ENCODE results near the gene GNA14. TPM values are rescaled to one million over a fixed set of nuclear protein-coding genes. Genes with fewer than 3 reads are reported as not detected.
"Not testable (repeated sequence)": the region's sequence is repeated elsewhere in the genome, so short reads cannot be mapped to it uniquely, and the experiment has no call there.

GNA14 gene
- total RNA-seq, 2 donors from 2014 or later = 1.6 to 5.3 TPM

- no peaks in the 10 kb centered on the region for H3K9me3 ChIP-seq
- no peak overlapping the region for H3K4me3 ChIP-seq
- H3K4me1 ChIP-seq = no peaks in the 10 kb centered on the region
- intact Hi-C loops (cut with DNase I) = no loop called here
- TF ChIP-seq POLR2A (IDR thresholded peaks at IDR 0.05) = no peak
- TF ChIP-seq CTCF (IDR thresholded peaks at IDR 0.05) = no peak
- DNase-seq (no peak), ATAC-seq (no peak)
- 69 to 71% methylated on average over 5 of the region's 5 CpGs for WGBS, 2 donors
- no peaks in the 10 kb centered on the region for H3K27me3 ChIP-seq
- no peaks in the 10 kb centered on the region for H3K36me3 ChIP-seq (replicated peaks in 1 of 2; ENCODE audit: insufficient read depth in 1 of 2, low read depth in 2 of 2)
- H3K27ac ChIP-seq = no peak overlapping the region
These were observed 230.6 kb downstream of the GNA14 start for GRCh38 chr9:77417566-77417965.

GRCh38 chr9:77408521-77408920 lies 239.6 kb downstream of the GNA14 start:
- H3K27me3 ChIP-seq; H3K9me3 ChIP-seq; H3K4me3 ChIP-seq; H3K27ac ChIP-seq; intact Hi-C loops (cut with DNase I); DNase-seq; ATAC-seq; H3K36me3 ChIP-seq (replicated peaks in 1 of 2; ENCODE audit: insufficient read depth in 1 of 2, low read depth in 2 of 2); H3K4me1 ChIP-seq: not testable (repeated sequence)
- WGBS, 2 donors = 89 to 95% methylated on average over 3 to 9 of the region's 9 CpGs

GRCh38 chr9:77403239-77403638 lies 244.9 kb downstream of the GNA14 start:
- no peak for ATAC-seq
- 81 to 85% methylated on average over 4 of the region's 4 CpGs for WGBS, 2 donors
- no peak for DNase-seq
- TF ChIP-seq POLR2A (IDR thresholded peaks at IDR 0.05) = no peak
- TF ChIP-seq CTCF (IDR thresholded peaks at IDR 0.05) = no peak
- intact Hi-C loops (cut with DNase I) = no loop called here
- Histone ChIP-seq H3K27ac (no peak overlapping the region), H3K36me3 (replicated peaks in 1 of 2; ENCODE audit: insufficient read depth in 1 of 2, low read depth in 2 of 2) (no peaks in the 10 kb centered on the region), H3K4me3 (no peak overlapping the region), H3K27me3 (no peaks in the 10 kb centered on the region), H3K9me3 (no peaks in the 10 kb centered on the region), H3K4me1 (no peaks in the 10 kb centered on the region)

GRCh38 chr9:77402286-77402685 lies 245.8 kb downstream of the GNA14 start:
- 80 to 94% methylated on average over 2 of the region's 2 CpGs for WGBS, 2 donors
- H3K27me3 ChIP-seq = no peaks in the 10 kb centered on the region
- no peak overlapping the region for H3K27ac ChIP-seq
- DNase-seq (no peak), ATAC-seq (no peak)
- no peaks in the 10 kb centered on the region for H3K4me1 ChIP-seq
- TF ChIP-seq CTCF (IDR thresholded peaks at IDR 0.05) (no peak), POLR2A (IDR thresholded peaks at IDR 0.05) (no peak)
- no peak overlapping the region for H3K4me3 ChIP-seq
- no peaks in the 10 kb centered on the region for H3K9me3 ChIP-seq
- no peaks in the 10 kb centered on the region for H3K36me3 ChIP-seq (replicated peaks in 1 of 2; ENCODE audit: insufficient read depth in 1 of 2, low read depth in 2 of 2)
- intact Hi-C loops (cut with DNase I) = no loop called here

- DNase-seq = no peak
- intact Hi-C loops (cut with DNase I) = no loop called here
- Histone ChIP-seq H3K4me3 (no peak overlapping the region), H3K27ac (no peak overlapping the region), H3K27me3 (no peaks in the 10 kb centered on the region), H3K9me3 (no peaks in the 10 kb centered on the region), H3K36me3 (replicated peaks in 1 of 2; ENCODE audit: insufficient read depth in 1 of 2, low read depth in 2 of 2) (no peaks in the 10 kb centered on the region), H3K4me1 (no peaks in the 10 kb centered on the region)
- ATAC-seq = no peak
- no peak for TF ChIP-seq POLR2A (IDR thresholded peaks at IDR 0.05)
- 90 to 100% methylated on average over 1 of the region's 1 CpG for WGBS, 2 donors
These were observed 248.2 kb downstream of the GNA14 start for GRCh38 chr9:77399964-77400363.

GRCh38 chr9:77398581-77398980 lies 249.5 kb downstream of the GNA14 start:
- H3K9me3 ChIP-seq; H3K36me3 ChIP-seq (replicated peaks in 1 of 2; ENCODE audit: insufficient read depth in 1 of 2, low read depth in 2 of 2); DNase-seq; ATAC-seq; H3K27me3 ChIP-seq; H3K27ac ChIP-seq; intact Hi-C loops (cut with DNase I); H3K4me1 ChIP-seq; H3K4me3 ChIP-seq: not testable (repeated sequence)
- 89 to 94% methylated on average over 9 of the region's 9 CpGs for WGBS, 2 donors
